ENCODE results near the gene NBEA. TPM values are rescaled to one million over a fixed set of nuclear protein-coding genes. Genes with fewer than 3 reads are reported as not detected.

NBEA gene
- total RNA-seq, 1 experiment from 2014 or later = 0.54 TPM

DNA sequence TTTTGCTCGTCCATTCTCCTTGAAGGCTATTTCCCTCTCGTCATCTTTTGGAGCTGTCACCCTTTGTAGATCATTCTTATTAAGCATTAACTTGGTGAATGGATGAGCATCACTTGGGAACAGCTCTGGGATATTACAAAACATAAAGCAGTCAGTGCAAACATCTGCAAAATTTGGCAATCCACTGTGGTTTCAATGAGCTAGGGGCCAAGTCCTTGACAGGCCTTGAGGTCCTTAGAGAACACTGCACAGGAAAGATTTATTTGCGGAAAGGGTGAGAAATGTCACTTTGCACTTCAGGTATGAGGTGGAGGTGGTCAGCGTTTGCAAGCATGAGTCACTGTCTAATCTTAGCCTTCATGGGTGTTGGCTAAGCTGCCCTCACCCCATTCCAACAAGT lies 774.1 kb downstream of the NBEA start:
- no TSS peak for BruUV-seq (replicated peaks)
- POLR2A ChIA-PET = no interaction called here

GRCh38 chr13:35716729-35717128 lies 774.7 kb downstream of the NBEA start:
- Histone ChIP-seq H3K36me3 (ENCODE audit: control insufficient read depth, insufficient read depth, low read length) (no peaks in the 10 kb centered on the region), H3K4me1 (no peaks in the 10 kb centered on the region), H3K4me3 (ENCODE audit: low read depth, low read length) (no peak overlapping the region), H3K9me3 (no peaks in the 10 kb centered on the region), H3K27me3 (replicated peaks; ENCODE audit: control insufficient read depth, insufficient read depth, low read length) (no peaks in the 10 kb centered on the region)
- no peaks in the 10 kb centered on the region for H3K36me3 Mint-ChIP-seq (ENCODE audit: insufficient read depth, unreplicated experiment)
- no peak for DNase-seq
- H3K27ac Mint-ChIP-seq (ENCODE audit: unreplicated experiment) = no peak overlapping the region
- no peaks in the 10 kb centered on the region for H3K9me3 Mint-ChIP-seq (ENCODE audit: unreplicated experiment)
- TF ChIP-seq, protein P1, sequence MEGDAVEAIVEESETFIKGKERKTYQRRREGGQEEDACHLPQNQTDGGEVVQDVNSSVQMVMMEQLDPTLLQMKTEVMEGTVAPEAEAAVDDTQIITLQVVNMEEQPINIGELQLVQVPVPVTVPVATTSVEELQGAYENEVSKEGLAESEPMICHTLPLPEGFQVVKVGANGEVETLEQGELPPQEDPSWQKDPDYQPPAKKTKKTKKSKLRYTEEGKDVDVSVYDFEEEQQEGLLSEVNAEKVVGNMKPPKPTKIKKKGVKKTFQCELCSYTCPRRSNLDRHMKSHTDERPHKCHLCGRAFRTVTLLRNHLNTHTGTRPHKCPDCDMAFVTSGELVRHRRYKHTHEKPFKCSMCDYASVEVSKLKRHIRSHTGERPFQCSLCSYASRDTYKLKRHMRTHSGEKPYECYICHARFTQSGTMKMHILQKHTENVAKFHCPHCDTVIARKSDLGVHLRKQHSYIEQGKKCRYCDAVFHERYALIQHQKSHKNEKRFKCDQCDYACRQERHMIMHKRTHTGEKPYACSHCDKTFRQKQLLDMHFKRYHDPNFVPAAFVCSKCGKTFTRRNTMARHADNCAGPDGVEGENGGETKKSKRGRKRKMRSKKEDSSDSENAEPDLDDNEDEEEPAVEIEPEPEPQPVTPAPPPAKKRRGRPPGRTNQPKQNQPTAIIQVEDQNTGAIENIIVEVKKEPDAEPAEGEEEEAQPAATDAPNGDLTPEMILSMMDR (IDR thresholded peaks at IDR 0.05; ENCODE audit: insufficient read depth in 1 of 2, low read depth in 1 of 2, low read length in 1 of 2, severe bottlenecking in 1 of 2, unreplicated experiment in 1 of 2) = no peak
- CTCF ChIA-PET = interaction anchor here (0.6 kb wide), 1 partner anchor 1911 kb away, joined by 4 read pairs; no protein-coding TSS in a partner anchor
- BruUV-seq (replicated peaks) = no TSS peak
- peaks cover 4% of the 10 kb centered on the region for H3K4me1 Mint-ChIP-seq (ENCODE audit: low read depth, unreplicated experiment)
- POLR2A ChIA-PET = no interaction called here
- intact Hi-C loops (cut with micrococcal nuclease; ENCODE audit: unreplicated experiment) = no loop called here
- no peaks in the 10 kb centered on the region for H3K27me3 Mint-ChIP-seq (ENCODE audit: insufficient read depth, unreplicated experiment)
- H3K4me3 Mint-ChIP-seq (ENCODE audit: unreplicated experiment) = no peak overlapping the region

More for the DNA sequence above, 774.1 kb downstream of the NBEA start:
- no peaks in the 10 kb centered on the region for H3K27me3 ChIP-seq (replicated peaks; ENCODE audit: control insufficient read depth, insufficient read depth, low read length)
- no peaks in the 10 kb centered on the region for H3K9me3 ChIP-seq
- no peak overlapping the region for H3K27ac Mint-ChIP-seq (ENCODE audit: unreplicated experiment)
- H3K4me3 ChIP-seq (ENCODE audit: low read depth, low read length) = no peak overlapping the region
- no peaks in the 10 kb centered on the region for H3K9me3 Mint-ChIP-seq (ENCODE audit: unreplicated experiment)
- no peaks in the 10 kb centered on the region for H3K36me3 Mint-ChIP-seq (ENCODE audit: insufficient read depth, unreplicated experiment)
- H3K27me3 Mint-ChIP-seq (ENCODE audit: insufficient read depth, unreplicated experiment) = no peaks in the 10 kb centered on the region
- H3K36me3 ChIP-seq (ENCODE audit: control insufficient read depth, insufficient read depth, low read length) = no peaks in the 10 kb centered on the region
- no peaks in the 10 kb centered on the region for H3K4me1 ChIP-seq
- intact Hi-C loops (cut with micrococcal nuclease; ENCODE audit: unreplicated experiment) = no loop called here
- DNase-seq = no peak
- H3K4me1 Mint-ChIP-seq (ENCODE audit: low read depth, unreplicated experiment) = peaks cover 4% of the 10 kb centered on the region
- CTCF ChIA-PET = interaction anchor here (0.6 kb wide), 1 partner anchor 1911 kb away, joined by 4 read pairs; no protein-coding TSS in a partner anchor
- TF ChIP-seq, protein P1 (IDR thresholded peaks at IDR 0.05; ENCODE audit: insufficient read depth in 1 of 2, low read depth in 1 of 2, low read length in 1 of 2, severe bottlenecking in 1 of 2, unreplicated experiment in 1 of 2) = no peak
- H3K4me3 Mint-ChIP-seq (ENCODE audit: unreplicated experiment) = no peak overlapping the region

DNA sequence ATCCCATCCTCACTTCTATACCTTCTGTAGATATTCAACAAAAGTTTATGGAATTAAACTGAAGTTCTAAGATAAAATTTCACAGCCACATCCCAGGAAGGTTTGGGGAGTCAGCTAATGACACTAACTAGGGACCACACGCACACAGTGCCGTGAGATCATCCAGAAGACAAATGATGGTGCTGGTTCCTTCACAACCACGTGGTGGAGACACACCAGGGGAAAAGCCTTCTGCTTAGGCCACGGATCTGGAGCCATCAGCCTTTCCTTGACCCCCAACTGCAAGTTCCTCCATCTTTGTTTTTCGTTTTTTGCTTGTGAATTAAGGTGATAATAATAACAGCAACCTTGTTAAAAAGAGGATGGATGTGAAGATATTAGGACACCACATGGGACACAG lies 776.0 kb downstream of the NBEA start:
- Histone ChIP-seq H3K4me3 (ENCODE audit: low read depth, low read length) (no peak overlapping the region), H3K4me1 (no peaks in the 10 kb centered on the region), H3K36me3 (ENCODE audit: control insufficient read depth, insufficient read depth, low read length) (no peaks in the 10 kb centered on the region), H3K27me3 (replicated peaks; ENCODE audit: control insufficient read depth, insufficient read depth, low read length) (no peaks in the 10 kb centered on the region), H3K9me3 (no peaks in the 10 kb centered on the region)
- intact Hi-C loops (cut with micrococcal nuclease; ENCODE audit: unreplicated experiment) = no loop called here
- H3K27ac Mint-ChIP-seq (ENCODE audit: unreplicated experiment) = no peak overlapping the region
- DNase-seq = no peak
- TF ChIP-seq, protein P1 (IDR thresholded peaks at IDR 0.05; ENCODE audit: insufficient read depth in 1 of 2, low read depth in 1 of 2, low read length in 1 of 2, severe bottlenecking in 1 of 2, unreplicated experiment in 1 of 2) = no peak
- H3K27me3 Mint-ChIP-seq (ENCODE audit: insufficient read depth, unreplicated experiment) = peaks cover 1% of the 10 kb centered on the region
- no peak overlapping the region for H3K4me3 Mint-ChIP-seq (ENCODE audit: unreplicated experiment)
- no peaks in the 10 kb centered on the region for H3K36me3 Mint-ChIP-seq (ENCODE audit: insufficient read depth, unreplicated experiment)
- ChIA-PET POLR2A (no interaction called here), CTCF (no interaction called here)
- H3K9me3 Mint-ChIP-seq (ENCODE audit: unreplicated experiment) = no peaks in the 10 kb centered on the region
- BruUV-seq (replicated peaks) = no TSS peak
- H3K4me1 Mint-ChIP-seq (ENCODE audit: low read depth, unreplicated experiment) = peaks cover 4% of the 10 kb centered on the region
